HG03045 (cell line): ENCODE measurements around the gene SF3B3.
"Not testable (repeated sequence)": the region's sequence is repeated elsewhere in the genome, so short reads cannot be mapped to it uniquely, and the experiment has no call there.

Source experiments
- ATAC-seq: cut with Tn5 transposase; IDR thresholded peaks from one replicate; pipeline ENCODE4 v1.9.1; 2021; ENCODE audit warnings: mild to moderate bottlenecking, moderate library complexity; ENCODE audit not compliant: unreplicated experiment

The SF3B3 gene

DNA sequence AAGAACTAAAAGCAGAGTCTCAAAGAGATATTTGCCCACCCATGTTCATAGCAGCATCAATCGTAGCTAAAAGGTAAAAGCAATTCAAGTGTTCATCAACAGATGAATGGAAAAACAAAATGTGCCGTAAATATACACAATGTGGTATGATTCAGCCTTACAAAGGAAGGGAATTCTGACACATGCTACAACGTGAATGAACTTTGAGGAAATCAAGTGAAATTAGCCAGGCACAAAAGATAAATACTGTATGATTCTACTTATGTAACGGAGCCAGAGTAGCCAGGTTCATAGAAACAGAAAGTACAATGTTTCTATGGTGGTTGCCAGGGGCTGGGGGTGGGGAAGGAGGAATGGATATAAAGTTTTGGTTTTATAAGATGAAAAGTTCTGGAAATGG is 64.9 kb downstream of the SF3B3 start:
- ATAC-seq, result no peak

DNA sequence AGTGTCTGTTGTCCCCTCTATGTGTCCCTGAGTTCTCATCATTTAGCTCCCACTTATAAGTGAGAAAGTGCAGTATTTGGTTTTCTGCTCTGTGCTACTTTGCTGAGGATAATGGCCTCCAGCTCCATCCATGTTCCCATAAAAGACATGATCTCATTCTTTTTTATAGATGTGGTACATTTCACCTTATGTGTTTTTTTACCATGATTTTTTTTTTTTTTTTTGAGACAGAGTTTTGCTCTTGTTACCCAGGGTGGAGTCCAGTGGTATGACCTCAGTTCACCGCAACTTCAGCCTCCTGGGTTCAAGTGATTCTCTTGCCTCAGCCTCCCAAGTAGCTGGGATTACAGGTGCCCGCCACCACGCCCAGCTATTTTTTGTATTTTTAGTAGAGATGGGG is 65.8 kb downstream of the SF3B3 start:
- ATAC-seq, result not testable (repeated sequence)

DNA sequence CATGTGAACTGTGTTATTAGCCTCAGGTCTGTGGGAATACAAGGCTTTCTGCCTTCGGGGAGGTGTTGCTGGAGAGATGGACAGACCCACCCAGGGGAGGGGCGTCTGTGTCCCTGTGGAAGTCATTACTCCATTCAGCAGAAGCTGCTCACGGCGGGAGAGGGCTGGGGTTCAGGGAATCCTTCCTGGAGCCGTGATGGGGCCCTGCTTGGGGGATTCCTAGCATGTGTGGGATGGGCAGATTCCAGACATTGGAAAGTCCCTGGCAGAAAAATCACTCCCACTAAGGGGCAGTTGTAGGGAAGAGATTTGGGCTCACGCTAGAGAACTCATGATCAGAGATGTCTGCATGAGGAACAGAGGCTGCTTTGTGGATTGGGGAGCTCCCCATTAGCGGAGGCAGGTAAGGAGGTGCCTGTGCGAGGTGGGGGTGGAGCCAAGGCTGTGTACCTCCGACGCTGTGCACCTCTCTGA is 66.4 kb downstream of the SF3B3 start:
- ATAC-seq, result no peak

DNA sequence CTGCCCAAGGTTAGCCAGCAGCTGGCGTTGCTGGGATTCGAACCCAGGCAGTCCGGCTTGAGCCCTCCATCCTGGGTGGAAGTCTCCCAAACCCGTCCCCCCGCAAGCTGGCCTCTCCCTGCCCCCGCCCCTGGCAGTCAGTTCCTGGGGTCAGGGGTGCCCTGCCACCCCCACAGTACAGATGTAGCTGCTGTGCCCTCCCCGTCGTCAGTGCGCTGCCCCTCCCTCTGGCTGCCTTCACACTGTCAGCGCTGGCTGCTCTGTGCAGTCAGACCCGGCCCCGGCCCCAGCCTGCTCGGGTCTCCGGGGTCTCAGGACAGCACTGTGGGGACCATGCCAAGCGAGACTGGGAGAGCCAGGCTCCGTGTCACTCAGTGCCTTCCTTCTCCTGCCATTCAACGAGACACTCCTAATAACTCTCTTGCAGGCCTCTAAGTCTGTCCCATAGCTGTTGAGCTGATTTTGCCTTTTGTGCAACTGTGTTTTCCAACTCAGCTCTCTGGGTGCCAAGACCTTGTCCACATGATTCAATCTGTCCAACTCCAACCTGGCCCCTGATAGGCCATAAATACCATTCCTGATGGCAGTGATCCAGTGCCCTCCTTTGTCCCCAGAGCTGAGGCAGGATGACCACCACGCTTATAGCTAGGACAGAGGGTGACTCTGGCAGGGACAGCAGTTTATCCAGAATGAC is 67.3 kb downstream of the SF3B3 start:
- ATAC-seq, result no peak

DNA sequence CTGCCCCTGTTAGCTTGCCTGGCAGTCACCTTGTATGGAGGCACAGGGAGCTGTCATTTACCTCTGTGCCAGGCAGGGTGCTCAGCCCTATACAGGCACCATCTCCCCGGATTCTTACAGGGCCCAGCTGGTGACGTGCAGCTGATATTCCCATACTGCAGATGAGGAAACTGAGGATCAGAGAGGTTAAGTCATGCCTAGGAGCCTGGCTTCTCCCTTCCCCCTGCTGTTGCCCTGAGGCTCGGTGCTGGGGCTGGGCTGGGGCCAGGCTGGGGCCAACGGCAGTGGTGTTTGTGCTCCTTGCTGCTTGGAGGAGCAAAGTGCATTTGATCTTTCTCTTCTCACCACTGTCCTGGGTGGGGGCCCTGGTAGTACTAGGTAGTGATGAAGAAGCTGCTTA is 68.0 kb downstream of the SF3B3 start:
- no peak for ATAC-seq

DNA sequence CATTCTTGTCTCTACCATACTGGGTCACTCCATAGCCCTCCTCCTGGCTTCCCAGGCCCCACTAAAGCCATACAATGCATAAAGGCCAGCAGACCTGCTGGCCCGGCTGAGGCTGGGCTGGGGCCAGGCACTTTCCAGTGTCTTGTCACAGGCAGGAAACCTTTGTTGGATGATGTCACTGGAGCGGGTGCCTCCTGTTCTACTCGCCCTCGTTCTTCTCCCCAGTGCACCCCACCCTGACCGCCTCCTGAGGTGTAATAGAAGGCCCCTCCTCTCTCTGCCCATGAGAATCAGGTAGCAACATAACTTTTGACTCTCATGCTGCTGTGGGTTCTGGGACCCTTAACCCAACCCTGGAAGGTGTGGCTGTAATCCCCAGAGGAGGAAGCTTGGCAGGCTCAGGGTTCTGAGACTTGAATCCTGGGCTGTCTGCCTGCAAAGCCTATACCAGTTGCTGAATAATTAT is 68.5 kb downstream of the SF3B3 start:
- ATAC-seq, result no peak

DNA sequence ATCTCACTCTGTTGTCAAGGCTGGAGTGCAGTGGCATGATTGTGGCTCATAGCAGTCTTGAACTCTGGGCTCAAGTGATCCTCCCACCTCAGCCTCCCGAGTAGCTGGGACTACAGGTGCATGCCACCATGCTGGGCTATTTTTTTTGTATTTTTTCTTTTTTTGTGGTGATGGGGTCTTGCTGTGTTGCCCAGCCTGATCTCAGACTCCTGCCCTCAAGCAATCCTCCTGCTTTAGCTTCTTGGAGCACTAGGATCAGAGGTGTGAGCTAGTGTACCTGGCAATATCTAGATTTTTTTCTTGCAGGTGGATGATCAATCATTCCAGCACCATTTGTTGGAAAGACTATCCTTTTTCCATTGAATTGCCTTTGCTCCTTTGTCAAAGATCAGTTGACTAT is 69.9 kb downstream of the SF3B3 start:
- ATAC-seq, result no peak

DNA sequence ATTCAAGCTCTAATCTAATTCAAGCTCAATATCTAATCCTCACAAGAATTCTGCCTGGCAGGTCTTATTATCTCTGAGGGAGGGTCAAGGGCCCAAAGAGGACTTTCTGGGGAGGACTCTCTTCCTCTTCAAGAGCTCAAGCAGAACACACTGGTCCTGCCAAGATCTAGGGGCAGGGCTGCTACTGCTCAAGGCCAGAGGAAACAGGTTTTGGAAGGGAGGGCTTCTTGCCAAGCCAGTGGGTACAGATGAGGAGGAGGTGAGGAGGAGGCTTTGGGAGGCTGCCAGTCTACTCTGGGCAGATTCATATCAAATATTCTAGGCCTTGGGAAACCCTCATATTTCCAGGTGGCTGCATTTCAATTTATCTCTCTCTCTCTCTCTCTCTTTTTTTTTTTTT is 71.0 kb downstream of the SF3B3 start:
- ATAC-seq, result no peak

DNA sequence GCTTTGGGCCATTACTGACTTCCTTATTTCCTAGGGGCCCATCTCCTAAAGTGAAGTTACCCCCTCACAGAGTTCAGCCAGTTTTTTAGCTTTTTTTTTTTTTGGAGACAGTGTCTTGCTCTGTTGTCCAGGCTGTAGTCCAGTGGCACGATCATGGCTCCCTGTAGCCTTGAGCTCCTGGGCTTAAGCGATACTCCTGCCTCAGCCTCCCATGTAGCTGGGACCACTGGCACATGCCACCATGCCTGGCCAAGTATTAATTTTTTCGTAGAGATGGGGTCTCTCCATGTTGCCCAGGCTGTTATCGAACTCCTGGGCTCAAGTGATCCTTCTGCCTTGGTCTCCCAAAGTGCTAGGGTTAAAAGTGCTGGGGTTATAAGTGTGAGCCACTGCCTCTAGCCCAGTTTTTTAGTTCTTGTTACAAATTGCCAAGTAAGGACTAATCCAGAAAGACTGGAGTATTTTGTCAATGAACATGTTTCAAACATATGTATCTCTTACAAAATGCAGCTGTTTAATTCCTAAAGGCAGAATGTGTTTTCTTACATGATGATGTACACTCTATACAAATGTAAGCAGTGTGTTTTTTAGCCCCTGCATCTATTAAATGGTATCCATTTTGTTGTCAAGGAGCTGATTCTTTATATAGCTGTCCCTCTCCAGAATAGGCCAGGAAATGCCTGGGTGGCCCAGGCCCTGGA is 73.7 kb downstream of the SF3B3 start:
- no peak for ATAC-seq

DNA sequence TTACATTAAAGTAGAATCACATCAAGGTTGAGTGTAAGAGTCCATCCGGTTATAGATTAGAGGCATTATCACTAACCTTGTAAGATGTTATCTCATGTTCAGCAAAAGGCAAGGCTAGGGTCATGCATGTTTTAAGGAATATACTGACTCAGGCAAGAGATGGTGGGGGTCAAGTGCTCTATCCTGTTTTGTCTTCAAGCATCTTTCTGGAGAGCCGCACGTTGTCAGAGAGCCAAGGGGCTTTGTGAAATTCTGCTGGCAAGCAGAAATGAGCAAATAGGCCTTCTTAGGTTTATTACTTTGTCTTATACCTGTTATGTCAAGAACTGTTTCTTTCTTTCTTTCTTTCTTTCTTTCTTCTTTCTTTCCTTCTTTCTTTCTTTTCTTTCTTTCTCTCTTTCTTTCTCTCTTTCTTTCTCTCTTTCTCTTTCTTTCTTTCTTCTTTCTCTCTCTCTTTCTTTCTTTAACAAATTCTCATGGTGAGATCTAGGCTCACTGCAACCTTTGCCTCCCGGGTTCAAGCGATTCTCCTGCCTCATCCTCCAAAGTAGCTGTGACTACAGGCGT is 75.4 kb downstream of the SF3B3 start:
- no peak for ATAC-seq

DNA sequence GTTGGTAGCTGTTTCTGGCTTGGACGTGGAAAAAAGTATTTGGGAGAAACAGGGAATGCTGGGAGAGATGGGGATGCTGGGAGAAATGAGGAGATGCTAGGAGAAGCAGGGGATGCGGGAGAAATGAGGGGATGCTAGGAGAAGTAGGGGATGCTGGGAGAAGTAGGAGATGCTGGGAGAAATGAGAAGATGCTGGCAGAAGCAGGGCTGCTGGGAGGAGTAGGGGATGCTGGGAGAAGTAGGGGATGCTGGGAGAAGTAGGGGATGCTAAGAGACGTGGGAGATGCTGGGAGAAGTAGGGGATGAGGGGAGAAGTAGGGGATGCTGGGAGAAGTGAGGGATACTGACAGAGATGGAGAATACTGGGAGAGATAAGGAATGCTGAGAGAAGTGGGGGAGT is 77.1 kb downstream of the SF3B3 start:
- no peak for ATAC-seq

DNA sequence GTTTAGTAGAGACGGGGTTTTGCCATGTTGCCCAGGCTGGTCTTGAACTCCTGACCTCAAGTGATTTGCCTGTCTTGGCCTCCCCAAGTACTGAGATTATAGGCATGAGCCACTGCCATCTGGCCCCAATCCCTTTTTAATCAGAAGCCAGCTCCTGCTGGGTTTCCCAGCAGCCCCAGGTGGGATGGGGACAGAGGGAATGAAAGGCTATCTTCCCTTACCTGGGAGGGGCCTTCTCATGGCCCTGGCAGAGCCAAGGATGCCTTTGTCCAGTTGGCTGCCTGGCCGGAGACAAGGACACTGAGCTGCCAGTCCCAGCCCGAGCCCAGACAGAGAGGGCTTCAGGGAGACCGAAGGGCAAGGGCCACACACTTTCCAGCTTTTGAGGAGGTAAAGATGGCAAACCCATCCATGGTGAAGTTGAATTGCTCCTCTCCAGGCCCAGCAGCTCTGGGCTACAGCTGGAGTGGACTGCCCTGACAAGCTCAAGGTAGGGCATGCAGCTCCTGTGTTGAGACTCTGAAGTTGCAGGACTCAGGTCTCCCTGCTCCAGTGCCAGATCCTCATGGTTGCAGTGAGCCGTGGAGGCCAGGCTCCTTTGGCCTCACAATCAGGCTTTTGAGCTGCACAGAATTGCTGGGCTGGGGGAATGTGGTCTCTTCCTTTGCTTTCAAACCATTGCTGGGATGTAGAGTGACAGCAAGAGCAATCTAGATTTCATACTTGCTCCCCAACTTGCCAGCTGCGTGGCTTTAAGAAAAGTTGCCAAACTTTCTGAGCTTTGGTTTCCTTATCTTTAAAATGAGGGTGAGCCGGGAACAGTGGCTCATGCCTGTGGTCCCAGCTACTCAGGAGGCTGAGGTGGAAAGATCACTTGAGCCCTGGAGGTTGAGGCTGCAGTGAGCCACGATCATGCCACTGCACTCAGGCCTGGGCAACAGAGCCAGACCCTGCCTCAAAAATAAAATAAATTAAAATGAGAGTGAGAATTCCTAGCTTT is 78.3 kb downstream of the SF3B3 start:
- ATAC-seq, result no peak

DNA sequence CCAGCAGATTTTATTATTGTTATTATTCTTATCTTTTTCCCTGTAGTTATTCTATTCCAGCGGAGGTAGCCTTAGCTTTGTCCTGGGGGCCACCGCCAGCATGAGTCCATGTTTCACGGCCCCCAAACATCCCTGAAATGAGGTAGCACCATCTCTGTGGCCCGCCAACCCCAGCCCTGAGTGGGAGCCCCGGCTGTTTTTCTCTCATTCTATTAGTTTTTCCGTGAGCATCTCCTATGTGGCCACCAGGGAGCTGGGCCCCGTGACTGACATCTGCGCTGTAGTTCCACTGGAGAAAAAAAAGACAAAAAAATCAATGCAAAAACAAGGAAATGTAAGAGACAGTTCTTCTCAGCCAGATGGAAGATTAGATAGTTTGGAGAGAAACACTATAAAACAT is 79.2 kb downstream of the SF3B3 start:
- ATAC-seq, result no peak

DNA sequence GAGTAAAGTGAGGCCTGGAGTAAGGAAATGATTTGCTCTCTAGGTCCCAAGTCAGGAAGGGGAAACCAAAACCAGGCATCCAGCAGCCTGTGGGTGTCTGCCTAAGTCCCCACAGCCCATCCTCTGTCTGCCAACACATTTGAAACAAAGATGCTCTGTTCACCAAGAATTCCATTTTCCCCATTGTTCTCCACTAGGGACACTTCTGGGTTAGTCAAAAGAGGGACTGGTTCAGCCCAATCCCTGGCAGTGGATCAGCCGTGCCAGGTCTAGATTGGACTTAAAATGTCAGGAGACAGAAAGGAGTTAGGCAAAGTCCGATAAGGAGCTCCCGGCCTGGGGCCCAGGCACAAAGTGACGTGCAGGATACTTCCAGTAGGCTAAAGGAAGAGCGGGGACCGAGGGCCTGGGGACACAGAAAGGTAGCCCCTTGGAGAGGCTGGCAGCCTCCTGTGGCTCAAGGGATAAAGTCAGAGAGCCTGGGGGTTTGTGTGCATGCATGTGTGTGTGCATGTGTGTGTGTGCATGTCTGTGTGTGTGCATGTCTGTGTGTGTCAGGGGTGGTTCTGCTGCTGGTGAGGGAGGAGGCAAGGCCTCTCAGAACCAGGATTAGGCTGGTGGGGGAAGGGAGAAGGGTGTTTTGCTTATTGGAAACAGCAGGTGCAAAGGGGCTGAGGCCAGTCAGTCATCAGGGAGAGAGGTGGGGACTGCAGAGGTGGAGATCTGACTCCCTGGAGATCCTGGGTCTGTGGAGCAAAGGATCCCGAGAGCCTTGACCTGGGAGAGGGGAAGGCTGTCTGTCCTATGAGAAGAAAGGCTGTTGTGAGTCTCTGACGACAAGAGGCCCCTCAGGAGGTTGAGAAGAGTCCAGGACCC is 81.0 kb downstream of the SF3B3 start:
- no peak for ATAC-seq

DNA sequence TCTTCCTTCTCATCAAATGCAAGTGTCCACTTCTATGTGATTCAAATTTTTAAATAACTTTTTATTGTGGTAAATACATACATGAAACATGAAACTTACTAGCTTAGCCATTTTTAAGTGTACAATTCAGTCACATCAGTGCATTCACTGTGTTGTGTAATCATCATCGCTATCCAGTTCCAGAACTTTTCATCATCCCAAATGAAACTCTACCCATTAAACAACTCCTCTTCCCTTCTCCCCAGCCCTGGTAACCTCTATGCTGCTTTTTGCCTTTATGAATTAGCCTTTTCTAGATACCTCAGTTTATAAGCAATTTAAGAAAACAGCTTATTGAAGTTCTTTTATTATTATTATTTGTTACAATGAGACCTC is 81.7 kb downstream of the SF3B3 start:
- no peak for ATAC-seq

DNA sequence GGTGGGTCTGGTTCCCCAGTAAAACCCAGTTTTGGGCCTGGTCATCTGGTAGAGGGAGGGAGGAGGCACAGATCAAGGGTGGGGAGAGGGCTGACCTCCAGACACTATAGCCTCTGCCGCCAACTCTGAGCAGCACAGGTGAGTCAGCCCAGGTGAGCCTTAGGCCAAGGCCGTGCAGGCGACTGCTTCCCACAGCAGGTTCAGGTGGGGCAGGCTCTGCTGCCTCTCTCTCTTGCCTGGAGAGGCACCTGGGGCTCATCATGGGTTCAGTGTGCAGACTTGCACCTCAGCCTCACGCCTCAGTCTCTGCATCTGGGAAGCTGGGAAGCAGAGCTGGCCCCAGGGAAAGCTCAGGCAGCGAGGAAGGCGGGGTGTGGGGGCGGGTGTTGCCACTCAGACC is 84.9 kb downstream of the SF3B3 start:
- ATAC-seq, result no peak

DNA sequence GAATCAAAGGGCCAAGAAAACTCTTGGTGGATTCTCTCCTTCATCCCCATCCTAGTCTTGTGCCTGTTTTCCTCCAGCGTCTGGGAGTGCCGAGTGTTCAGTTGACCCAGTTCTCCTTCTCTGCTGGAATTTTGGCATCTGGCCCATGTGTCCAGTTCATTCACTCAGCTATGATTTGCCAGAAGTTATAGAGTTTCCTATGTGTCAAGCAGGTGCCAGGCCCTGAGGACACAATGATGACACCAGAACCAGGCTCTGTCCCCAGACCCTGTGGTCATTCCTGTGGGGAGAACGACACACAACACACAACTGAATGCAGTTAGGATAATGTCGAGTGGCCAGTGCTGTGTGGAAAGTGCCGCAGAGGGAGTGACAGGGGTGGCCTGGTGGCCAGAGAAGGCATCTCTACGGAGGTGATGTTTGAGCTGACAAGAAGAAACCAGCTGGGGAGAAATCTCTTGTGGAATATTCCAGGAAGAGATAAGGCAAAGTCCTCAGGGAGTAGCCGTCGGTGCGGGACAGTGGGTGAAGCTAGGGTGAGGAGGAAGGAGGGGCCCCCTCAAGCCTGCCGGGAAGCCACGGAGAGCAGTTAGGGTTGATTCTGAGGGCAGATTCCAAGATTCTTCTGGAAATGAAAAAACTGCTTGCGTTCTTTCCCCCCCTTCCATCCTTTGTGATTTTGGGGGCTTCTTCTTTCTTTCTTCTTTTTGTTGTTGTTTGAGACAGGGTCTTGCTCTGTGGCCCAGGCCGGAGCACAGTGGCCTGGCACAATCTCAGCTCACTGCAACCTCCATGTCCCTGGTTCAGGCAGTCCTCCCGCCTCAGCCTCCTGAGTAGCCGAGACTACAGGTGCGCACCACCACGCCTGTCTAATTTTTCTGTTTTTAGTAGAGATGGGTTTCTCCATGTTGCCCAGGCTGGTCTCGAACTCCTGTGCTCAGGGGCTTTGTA is 86.9 kb downstream of the SF3B3 start:
- ATAC-seq, result no peak

DNA sequence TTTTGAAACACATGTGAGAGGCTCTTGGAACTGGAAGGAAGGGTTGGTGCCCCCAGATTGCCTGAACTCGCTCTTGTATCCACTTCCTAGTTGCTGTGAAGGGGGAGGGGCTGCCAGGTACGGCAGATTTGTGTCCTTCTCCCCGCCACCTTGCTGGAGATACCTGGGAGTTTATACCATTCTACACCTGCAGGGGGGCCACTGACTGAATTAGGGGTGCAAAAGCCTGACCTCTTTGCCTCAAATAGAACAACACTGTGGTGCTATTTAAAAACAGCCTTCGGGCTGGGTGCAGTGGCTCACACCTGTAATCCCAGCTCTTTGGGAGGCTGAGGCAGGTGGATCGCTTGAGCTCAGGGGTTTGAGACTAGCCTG is 87.6 kb downstream of the SF3B3 start:
- ATAC-seq, result no peak

DNA sequence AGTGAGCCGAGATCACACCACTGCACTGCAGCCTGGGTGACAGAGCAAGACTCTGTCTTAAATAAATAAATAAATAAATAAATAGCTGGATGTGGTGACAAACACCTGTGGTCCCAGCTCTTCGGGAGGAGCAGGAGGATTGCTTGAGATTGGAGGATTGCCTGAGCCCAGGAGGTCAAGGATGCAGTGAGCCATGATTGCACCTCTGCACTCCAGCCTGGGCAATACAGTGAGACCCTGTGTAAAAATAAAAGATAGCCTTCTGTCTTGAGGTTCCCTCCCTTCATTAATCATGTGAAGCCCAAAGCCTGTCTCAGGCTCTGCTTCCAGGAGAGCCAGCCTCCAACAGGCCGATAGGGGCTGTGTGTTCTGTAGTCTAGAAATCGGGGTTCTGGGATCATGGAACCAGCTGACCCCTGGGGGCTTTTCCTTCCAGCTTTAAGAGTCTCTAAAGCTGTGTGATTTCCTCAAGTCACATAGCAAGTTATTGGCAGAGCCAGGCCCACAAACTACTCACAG is 88.2 kb downstream of the SF3B3 start:
- ATAC-seq, result no peak
